Hepatocyte (in vitro differentiated cells): ENCODE measurements around the gene FAM124A. TPM values are rescaled to one million over a fixed set of nuclear protein-coding genes. Genes with fewer than 3 reads are reported as not detected.

Source experiments
- DNase-seq: peaks from one replicate; pipeline ENCODE4 v3.0.0-alpha.2; 2016; ENCODE audit warnings: low spot score
- H2AFZ ChIP-seq: fragments of 200-600 bp; sonication (generic); 2 replicates; pipeline ENCODE4 v1.6.0; 2016; ENCODE audit warnings: antibody characterized with exemption, mild to moderate bottlenecking
- H3K27ac ChIP-seq: fragments of 200-600 bp; sonication (generic); 2 replicates; pipeline ENCODE4 v1.5.1; 2016; ENCODE audit warnings: mild to moderate bottlenecking
- H3K27me3 ChIP-seq: fragments of 200-600 bp; sonication (generic); 2 replicates; pipeline ENCODE4 v1.6.1; 2016
- H3K36me3 ChIP-seq: fragments of 200-600 bp; sonication (generic); replicated peaks from 2 replicates; pipeline ENCODE4 v1.5.1; 2016; ENCODE audit warnings: low read depth; ENCODE audit not compliant: insufficient read depth
- H3K4me1 ChIP-seq: fragments of 200-600 bp; sonication (generic); 2 replicates; pipeline ENCODE4 v1.5.1; 2016; ENCODE audit warnings: mild to moderate bottlenecking, moderate library complexity; ENCODE audit not compliant: insufficient read depth
- H3K4me2 ChIP-seq: fragments of 200-600 bp; sonication (generic); 2 replicates; pipeline ENCODE4 v1.6.0; 2016
- H3K4me3 ChIP-seq: fragments of 200-600 bp; sonication (generic); 2 replicates; pipeline ENCODE4 v1.5.1; 2016; ENCODE audit warnings: mild to moderate bottlenecking
- H3K79me2 ChIP-seq: fragments of 200-600 bp; sonication (generic); 2 replicates; pipeline ENCODE4 v1.6.0; 2017; ENCODE audit warnings: mild to moderate bottlenecking
- H3K9me2 ChIP-seq: fragments of 200-600 bp; sonication (generic); replicated peaks from 2 replicates; pipeline ENCODE4 v1.6.0; 2017; ENCODE audit warnings: mild to moderate bottlenecking; ENCODE audit not compliant: insufficient read depth
- H3K9me3 ChIP-seq: fragments of 200-600 bp; sonication (generic); 2 replicates; pipeline ENCODE4 v1.5.1; 2016; ENCODE audit warnings: low read depth, mild to moderate bottlenecking
- H4K20me1 ChIP-seq: fragments of 200-600 bp; sonication (generic); 2 replicates; pipeline ENCODE4 v1.6.0; 2016; ENCODE audit warnings: mild to moderate bottlenecking; ENCODE audit not compliant: insufficient read depth, poor library complexity, severe bottlenecking
- EZH2 ChIP-seq: fragments of 200-600 bp; sonication (generic); IDR thresholded peaks from 2 replicates; pipeline ENCODE4 v1.6.1; 2016; ENCODE audit warnings: antibody characterized with exemption, mild to moderate bottlenecking, borderline replicate concordance
- EZH2phosphoT487 ChIP-seq: fragments of 200-600 bp; sonication (generic); IDR thresholded peaks from one replicate; pipeline ENCODE4 v1.6.1; 2018; ENCODE audit warnings: antibody characterized with exemption, mild to moderate bottlenecking, low read depth, moderate library complexity; ENCODE audit not compliant: unreplicated experiment, severe bottlenecking
- WGBS: methylation state at CpG from one replicate; pipeline ENCODE4 v1.1.6; 2016; ENCODE audit warnings: low lambda C conversion rate; ENCODE audit errors: missing lambda C conversion rate; 5-methylcytosine and 5-hydroxymethylcytosine counted together
- polyA plus RNA-seq: library from polyadenylated mRNA; unstranded; fragments of >200 nt; fragmentation: Nextera tagmentation; extraction: Ambion mirVana; gene quantifications from 2 replicates; pipeline ENCODE4 v1.2.1, GENCODE V29; 2016
- total RNA-seq: library from RNA; depleted of rRNA; stranded (reverse); fragments of >200 nt; gene quantifications from 2 replicates; pipeline ENCODE4 v1.2.3, GENCODE V29; 2014
- TF ChIP-seq, protein P1 (sequence below): fragments of 200-600 bp; sonication (generic); IDR thresholded peaks from 2 replicates; pipeline ENCODE4 v1.5.1; 2016; ENCODE audit warnings: antibody characterized with exemption, mild to moderate bottlenecking; ENCODE audit not compliant: poor library complexity

FAM124A gene
- total and polyA plus RNA-seq, 2 experiments from 2014 or later, result 0.60 to 1.7 TPM

DNA sequence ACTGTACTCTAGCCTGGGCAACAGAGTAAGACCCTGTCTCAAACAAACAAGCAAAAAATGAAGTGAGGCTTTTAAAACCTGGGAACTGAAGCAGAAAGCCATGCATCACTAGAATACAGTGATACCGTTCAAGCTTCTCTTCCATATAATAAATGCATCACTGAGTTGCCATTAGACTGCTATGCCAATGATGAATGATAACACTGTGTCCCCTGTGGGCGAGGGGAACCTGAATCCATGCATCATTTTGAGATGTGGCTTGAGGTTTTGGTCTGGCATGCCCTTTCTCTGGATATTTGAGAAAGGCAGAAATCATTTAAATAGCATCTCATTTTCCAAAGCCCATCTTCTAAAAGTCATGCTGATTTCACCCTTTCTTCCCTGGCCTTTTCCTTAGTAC lies 1.5 kb upstream of the FAM124A start:
- Histone ChIP-seq H3K9me2 (no peaks in the 10 kb centered on the region), H3K79me2 (no peaks in the 10 kb centered on the region), H3K4me1 (no peaks in the 10 kb centered on the region), H3K4me2 (no peak overlapping the region), H3K27me3 (peaks cover 59% of the 10 kb centered on the region), H3K4me3 (no peak overlapping the region), H4K20me1 (no peaks in the 10 kb centered on the region), H3K36me3 (no peaks in the 10 kb centered on the region), H2AFZ (no peak overlapping the region), H3K27ac (no peak overlapping the region), H3K9me3 (no peaks in the 10 kb centered on the region)
- TF ChIP-seq, protein P1, sequence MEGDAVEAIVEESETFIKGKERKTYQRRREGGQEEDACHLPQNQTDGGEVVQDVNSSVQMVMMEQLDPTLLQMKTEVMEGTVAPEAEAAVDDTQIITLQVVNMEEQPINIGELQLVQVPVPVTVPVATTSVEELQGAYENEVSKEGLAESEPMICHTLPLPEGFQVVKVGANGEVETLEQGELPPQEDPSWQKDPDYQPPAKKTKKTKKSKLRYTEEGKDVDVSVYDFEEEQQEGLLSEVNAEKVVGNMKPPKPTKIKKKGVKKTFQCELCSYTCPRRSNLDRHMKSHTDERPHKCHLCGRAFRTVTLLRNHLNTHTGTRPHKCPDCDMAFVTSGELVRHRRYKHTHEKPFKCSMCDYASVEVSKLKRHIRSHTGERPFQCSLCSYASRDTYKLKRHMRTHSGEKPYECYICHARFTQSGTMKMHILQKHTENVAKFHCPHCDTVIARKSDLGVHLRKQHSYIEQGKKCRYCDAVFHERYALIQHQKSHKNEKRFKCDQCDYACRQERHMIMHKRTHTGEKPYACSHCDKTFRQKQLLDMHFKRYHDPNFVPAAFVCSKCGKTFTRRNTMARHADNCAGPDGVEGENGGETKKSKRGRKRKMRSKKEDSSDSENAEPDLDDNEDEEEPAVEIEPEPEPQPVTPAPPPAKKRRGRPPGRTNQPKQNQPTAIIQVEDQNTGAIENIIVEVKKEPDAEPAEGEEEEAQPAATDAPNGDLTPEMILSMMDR, result no peak
- TF ChIP-seq EZH2, result no peak
- DNase-seq, result no peak
- WGBS, result 82% methylated on average over 2 of the region's 2 CpGs

DNA sequence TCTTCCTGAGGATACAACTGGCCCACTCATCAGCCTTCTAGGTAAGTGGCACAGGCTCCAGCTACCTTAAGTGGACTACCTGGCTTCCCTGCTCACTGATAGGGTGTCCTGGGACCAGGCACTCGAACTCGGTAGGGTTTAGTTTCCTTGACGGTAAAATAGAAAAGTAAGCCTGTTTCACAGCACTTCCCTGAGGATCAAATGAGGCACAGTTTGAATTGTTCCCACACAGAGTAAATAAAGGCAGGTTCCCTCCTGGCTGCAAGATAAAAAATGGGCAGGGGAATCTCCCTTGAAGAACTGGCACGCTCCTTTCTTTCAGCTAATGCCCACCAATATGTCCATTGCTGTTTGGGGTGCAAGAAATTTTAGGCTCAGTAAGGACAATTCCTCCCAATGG lies 1.1 kb upstream of the FAM124A start:
- Histone ChIP-seq H3K4me1 (no peaks in the 10 kb centered on the region), H3K9me2 (no peaks in the 10 kb centered on the region), H3K79me2 (no peaks in the 10 kb centered on the region), H3K9me3 (no peaks in the 10 kb centered on the region), H3K27me3 (peaks cover 61% of the 10 kb centered on the region), H3K4me3 (no peak overlapping the region), H3K4me2 (peak overlapping the region; percentile 99), H2AFZ (no peak overlapping the region), H4K20me1 (no peaks in the 10 kb centered on the region), H3K36me3 (no peaks in the 10 kb centered on the region), H3K27ac (no peak overlapping the region)
- TF ChIP-seq EZH2, result no peak
- TF ChIP-seq EZH2phosphoT487, result no peak
- TF ChIP-seq, protein P1, result no peak
- DNase-seq, result no peak
- WGBS, result 37% methylated on average over 4 of the region's 4 CpGs

DNA sequence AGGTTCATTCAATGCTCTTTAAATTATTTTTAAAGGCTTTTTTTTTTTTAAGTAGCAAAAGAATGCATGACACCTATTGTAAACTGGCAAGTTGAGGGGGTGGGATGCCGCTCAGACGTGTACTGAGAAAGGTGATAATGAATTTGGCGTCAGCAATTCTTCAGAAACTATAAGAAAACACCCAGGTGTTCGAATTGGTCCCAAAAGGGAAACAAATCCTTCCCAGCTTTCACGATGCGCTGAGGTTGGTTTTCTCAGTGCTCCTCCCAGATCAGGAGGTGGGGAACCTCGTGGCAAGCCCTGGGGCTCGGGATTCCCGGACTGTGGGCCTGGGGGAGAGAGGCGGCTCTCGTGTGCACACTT lies 543 bp upstream of the FAM124A start:
- TF ChIP-seq, protein P1, result no peak
- no peak for TF ChIP-seq EZH2
- no peak for TF ChIP-seq EZH2phosphoT487
- H2AFZ ChIP-seq, result peak overlapping the region; percentile 68
- peak overlapping the region; percentile 99 for H3K4me2 ChIP-seq
- H3K4me3 ChIP-seq, result peak overlapping the region; percentile 88
- no peaks in the 10 kb centered on the region for H3K79me2 ChIP-seq
- peaks cover 67% of the 10 kb centered on the region for H3K27me3 ChIP-seq
- H3K36me3 ChIP-seq, result no peaks in the 10 kb centered on the region
- no peaks in the 10 kb centered on the region for H3K9me3 ChIP-seq
- no peaks in the 10 kb centered on the region for H3K4me1 ChIP-seq
- H4K20me1 ChIP-seq, result no peaks in the 10 kb centered on the region
- no peak overlapping the region for H3K27ac ChIP-seq
- 3% methylated on average over 10 of the region's 11 CpGs for WGBS
- peak; percentile 30 for DNase-seq
- no peaks in the 10 kb centered on the region for H3K9me2 ChIP-seq
